AG08396 (cell line): ENCODE measurements around the gene DDX55.

Source experiments
- DNase-seq: peaks from one replicate; pipeline ENCODE4 v3.0.0; 2012; ENCODE audit warnings: low spot score, mixed read lengths

The DDX55 gene

GRCh38 chr12:123614531-123614930 is 12.6 kb downstream of the DDX55 start:
- peak; percentile 41 for DNase-seq

- no peak for DNase-seq
Measured at GRCh38 chr12:123617144-123617543, 15.2 kb downstream of the DDX55 start.

- no peak for DNase-seq
Measured at GRCh38 chr12:123617580-123617979, 15.7 kb downstream of the DDX55 start.

- no peak for DNase-seq
Measured at GRCh38 chr12:123621101-123621500, 19.2 kb downstream of the DDX55 start.

GRCh38 chr12:123621619-123622530 is 20.0 kb downstream of the DDX55 start:
- DNase-seq = no peak

- peak; percentile 99 for DNase-seq
Measured at GRCh38 chr12:123633379-123634141, 31.7 kb downstream of the DDX55 start, which contains the start of the genes EIF2B1 and GTF2H3. TSS of gene EIF2B1 (minus strand) at chr12:123633686. CDS start at chr12:123633557, 129 bp downstream. TSS of gene GTF2H3 (plus strand) at chr12:123633829. CDS start at chr12:123633860, 31 bp downstream.

GRCh38 chr12:123634142-123634561 is 32.3 kb downstream of the DDX55 start:
- DNase-seq = no peak

- DNase-seq = no peak
Measured at GRCh38 chr12:123643911-123644310, 42.0 kb downstream of the DDX55 start.

- DNase-seq = no peak
Measured at GRCh38 chr12:123645380-123645779, 43.5 kb downstream of the DDX55 start.

- DNase-seq = no peak
Measured at GRCh38 chr12:123645878-123646277, 44.0 kb downstream of the DDX55 start.

GRCh38 chr12:123648401-123648800 is 46.5 kb downstream of the DDX55 start:
- no peak for DNase-seq

- DNase-seq = no peak
Measured at GRCh38 chr12:123654129-123654701, 52.3 kb downstream of the DDX55 start.

- no peak for DNase-seq
Measured at GRCh38 chr12:123655420-123655819, 53.5 kb downstream of the DDX55 start.

GRCh38 chr12:123656392-123656791 is 54.5 kb downstream of the DDX55 start:
- DNase-seq = no peak

- no peak for DNase-seq
Measured at GRCh38 chr12:123657211-123657610, 55.3 kb downstream of the DDX55 start.

GRCh38 chr12:123659996-123660727 is 58.3 kb downstream of the DDX55 start:
- DNase-seq = peak; percentile 71

- DNase-seq = no peak
Measured at GRCh38 chr12:123667771-123668170, 65.9 kb downstream of the DDX55 start.
